Sciatic nerve (tissue), 2 donors: ENCODE data around the gene CABCOCO1. TPM values are rescaled to one million over a fixed set of nuclear protein-coding genes. Genes with fewer than 3 reads are reported as not detected.

Experiments used
- ATAC-seq: fragments of 200-7000 bp; cut with Tn5 transposase; one replicate; pipeline ENCODE4 v1.9.1; 2020; ENCODE audit warnings: mild to moderate bottlenecking, moderate library complexity
- DNase-seq: peaks from one replicate; pipeline ENCODE4 v3.0.0-alpha.2; 2020; ENCODE audit warnings: low spot score
- intact Hi-C: fragments of 100-400 bp; cut with DNase I; formaldehyde crosslinking; loops from one replicate; pipeline ENCODE4 v1.14.2; 2022
- total RNA-seq: library from RNA; stranded (reverse); fragmentation: NEBNext Ultra II Directional; extraction: Animal tissue kit (Norgen Biotek cat#: 25700); gene quantifications from one replicate; pipeline ENCODE4 v1.2.1, GENCODE V29; 2021
- donor health status: DM: no; HTN: no; CAD: no.
- donor health status: DM: no; HTN: no; CAD: no.

The CABCOCO1 gene, protein sequence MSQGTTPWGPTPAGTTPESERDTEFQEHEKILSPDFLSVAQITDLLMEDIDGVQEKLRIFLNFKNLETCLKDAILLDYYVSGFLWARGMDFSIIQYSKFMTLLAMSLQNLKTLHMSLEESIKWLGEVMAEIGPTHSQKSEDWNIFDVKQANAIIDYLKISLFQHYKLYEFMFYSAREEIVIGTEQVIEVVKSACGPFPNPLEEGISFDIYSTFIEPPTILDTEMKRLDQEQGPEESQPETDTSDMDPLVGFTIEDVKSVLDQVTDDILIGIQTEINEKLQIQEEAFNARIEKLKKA
- total RNA-seq: not detected

DNA sequence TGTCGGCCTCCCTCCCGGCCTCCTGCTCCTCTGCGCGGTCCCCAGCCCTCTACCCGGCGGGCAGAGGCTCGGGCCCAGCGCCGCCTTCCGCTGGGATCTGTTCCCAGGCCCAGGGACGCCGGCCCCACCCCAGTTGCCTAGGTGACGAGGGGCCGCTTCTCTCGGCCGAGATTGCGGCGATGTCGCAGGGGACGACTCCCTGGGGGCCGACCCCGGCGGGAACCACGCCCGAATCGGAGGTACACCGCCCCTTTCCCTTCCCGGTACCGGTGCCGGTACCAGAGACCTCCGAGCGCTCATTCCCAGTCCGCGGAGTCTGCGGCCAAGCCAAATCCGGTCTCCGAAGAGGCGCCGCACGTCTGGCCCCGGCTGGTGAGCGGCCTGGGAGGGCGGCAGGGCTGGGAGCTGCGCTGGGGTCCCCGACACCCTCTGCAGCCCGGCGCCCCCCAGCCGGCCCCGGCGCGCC lies at the start of gene CABCOCO1:
CABCOCO1 (plus strand) TSS at position 136 of the 466 bp plus-strand sequence; CDS start at position 180, 44 bp downstream.
- intact Hi-C loops: no loop called here
- ATAC-seq (peak; percentile 95), DNase-seq (peak; percentile 72)

DNA sequence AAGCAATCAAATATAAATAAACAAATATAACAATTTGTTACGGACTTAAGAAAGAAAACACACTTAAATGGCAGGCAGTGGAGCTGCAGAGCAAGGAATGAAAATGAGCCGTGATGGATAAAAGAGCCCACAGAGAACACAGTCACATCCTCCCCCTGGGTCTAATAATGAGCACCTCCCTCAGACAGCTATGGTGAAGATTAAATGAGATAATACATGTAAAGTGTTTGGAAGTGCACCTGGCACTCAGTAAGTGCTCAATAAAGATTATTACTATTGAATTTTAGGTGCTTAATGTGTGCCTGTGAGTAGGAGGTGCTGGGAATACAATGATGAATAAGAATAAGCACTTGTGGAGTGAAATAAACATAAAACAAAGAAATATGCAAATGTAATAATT lies 49.1 kb upstream of the CABCOCO1 start:
- DNase-seq (no peak), ATAC-seq (no peak)
- intact Hi-C loops: no loop called here

DNA sequence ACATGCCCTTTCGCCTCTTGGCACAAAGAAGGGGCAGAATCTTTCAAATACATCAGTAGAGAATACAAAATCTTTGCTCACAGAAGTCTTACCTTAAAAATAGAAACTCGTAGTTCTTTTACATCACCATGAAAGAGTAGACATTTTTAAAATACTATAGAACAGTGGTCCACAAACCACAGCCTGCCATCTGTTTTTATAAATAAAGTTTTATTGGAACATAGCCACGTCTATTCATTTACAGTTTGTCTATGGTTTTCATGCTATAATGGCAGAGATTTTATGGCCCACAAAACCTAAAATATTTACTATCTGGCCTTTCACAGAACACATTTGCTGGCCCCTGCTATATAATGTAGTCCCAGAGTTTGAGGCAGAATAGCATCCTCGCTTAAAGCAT lies 46.1 kb upstream of the CABCOCO1 start:
- DNase-seq (no peak), ATAC-seq (no peak)
- intact Hi-C loops: no loop called here

DNA sequence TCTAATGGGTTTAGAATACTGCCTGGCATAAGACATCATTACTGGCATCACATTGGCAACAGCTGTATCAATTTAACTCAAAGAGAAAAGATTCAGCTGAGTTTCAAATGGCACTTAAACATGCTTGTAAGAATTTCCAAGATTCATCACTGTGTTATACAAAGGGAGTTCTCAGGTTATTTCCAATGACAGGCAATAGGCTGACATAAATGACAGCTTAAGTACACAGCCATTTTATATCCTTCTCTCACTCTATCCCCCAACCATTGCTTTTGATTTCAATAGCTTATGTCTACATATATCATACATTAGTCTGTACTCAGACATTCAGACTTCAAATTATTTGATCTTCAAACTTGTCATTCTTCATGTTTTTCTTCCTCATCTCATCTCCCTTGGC lies 45.5 kb upstream of the CABCOCO1 start:
- intact Hi-C loops: no loop called here
- DNase-seq (no peak), ATAC-seq (no peak)

DNA sequence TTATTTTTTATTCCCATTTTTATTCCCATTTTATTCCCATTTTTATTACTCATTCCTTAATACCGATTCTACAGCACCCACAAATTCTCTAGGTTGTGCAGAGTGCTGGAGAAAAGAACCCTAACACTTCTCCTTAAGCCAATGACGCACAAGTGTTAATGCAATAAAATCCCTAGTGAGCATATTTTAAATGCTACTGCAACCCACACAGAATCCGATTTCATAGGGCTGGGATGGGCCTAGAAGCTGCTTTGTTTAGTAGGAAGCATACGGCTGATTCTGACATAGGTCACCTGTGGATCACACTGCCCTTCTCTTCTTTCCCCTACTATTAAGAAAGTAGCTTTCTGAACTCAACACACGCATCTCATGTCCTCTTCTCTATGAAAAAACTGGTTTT lies 45.1 kb upstream of the CABCOCO1 start:
- intact Hi-C loops: no loop called here

DNA sequence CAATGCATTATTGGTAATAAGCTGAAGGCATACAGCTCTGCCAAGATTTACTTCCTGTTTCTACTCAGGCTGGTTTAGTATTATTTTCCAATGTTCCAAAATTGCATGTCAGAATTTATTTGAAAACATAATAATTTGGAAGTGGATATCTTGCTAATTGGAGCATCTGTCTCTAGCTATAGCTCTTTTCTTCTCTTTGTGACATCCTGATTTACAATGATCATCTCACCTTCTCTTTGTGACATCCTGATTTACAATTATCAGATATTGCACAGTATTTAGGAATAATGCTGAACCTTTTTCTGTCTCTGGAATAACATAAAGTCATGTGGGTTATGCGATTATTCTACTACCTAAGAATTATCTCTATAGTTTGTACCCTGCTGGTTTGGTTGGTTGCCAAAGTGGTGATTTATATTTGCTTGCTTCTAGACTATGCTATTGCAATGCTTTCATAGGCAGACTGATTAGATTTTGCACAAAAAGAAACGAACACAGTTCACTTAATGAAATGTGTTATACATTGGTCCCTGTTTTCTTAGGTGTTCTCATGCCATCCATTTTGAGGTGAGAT lies 44.3 kb upstream of the CABCOCO1 start:
- no peak for ATAC-seq
- no peak for DNase-seq
- intact Hi-C loops: no loop called here

More for the DNA sequence above, 45.1 kb upstream of the CABCOCO1 start:
- DNase-seq (no peak), ATAC-seq (no peak)

DNA sequence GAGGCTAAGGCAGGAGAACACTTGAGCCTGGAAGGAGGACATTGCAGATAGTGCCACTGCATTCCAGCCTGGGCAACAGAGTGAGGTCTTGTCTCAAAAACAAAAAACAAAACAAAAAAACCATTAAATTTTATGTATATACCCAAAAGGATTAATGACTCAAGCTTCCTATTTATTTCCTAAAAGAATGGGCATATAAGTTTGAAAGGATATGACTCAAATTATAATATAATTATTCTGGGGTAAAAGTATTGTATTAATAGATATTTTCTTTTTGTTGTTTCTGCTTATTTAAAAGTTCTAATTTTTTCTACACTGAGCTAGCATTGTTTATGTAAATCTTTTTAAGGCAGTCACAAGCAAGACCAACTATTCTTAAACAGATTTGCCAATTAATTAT lies 42.2 kb upstream of the CABCOCO1 start:
- intact Hi-C loops: no loop called here
- DNase-seq: no peak
- no peak for ATAC-seq

DNA sequence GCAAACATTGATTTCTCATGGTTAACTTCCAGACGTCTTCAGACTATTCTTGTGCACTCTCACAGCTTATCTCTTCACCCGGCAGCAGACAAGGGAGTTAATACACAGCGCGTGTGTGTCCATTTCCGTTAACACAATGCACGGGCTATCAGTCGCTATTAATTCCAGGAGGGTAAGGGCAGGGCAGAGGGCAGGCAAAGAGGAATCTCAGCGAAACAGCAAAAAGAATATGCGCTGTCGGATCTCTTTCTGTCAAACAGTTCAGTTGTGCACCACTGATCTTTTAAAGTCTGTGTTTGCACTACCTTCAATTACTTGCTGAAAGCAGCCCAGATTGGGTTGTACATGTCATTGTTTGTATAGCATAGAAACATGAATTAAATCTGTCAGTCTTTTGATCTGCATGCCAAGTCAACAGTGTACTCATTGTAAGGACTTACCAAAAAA lies 41.1 kb upstream of the CABCOCO1 start:
- no peak for ATAC-seq

DNA sequence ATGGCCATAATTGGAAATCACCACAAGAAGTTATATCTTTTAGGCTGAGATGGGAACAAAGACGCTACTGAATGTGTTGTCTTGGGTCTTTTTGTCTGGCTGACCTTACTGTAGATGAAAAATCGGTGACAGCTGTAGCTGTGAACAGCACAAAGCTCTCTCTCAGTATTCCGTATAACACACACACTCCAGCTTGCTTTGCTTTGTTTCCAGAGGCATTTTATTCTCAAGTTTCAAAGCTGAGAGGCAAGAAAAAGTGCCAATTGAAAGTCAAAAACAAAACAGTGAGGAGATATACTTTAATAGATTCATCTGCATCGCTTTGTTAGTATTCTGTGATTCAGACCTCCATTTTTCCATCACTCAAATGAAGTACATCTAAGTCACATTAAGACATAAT lies 39.6 kb upstream of the CABCOCO1 start:
- ATAC-seq: no peak
- no peak for DNase-seq
- intact Hi-C loops: no loop called here

More for the DNA sequence above, 41.1 kb upstream of the CABCOCO1 start:
- no peak for DNase-seq
- intact Hi-C loops: no loop called here

DNA sequence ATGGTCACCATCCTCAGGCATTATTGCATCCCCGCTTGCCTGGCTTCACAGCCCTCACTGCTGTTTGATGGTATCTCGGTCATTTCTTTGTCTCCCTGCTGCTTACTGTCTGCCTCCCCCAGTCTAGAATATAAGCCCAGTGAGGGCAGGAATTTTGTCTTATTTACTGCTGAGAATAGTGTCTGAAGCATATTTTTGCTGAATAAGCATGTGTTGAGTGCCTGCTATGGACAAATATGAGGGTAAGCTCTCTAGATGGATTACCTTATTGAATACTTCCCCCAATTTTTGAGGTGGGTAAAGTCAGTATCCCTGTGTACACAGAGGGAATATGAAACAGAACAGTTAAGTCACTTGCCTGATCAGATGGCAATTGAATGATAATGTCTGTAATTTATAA lies 36.5 kb upstream of the CABCOCO1 start:
- ATAC-seq: no peak
- intact Hi-C loops: no loop called here
- DNase-seq: no peak

DNA sequence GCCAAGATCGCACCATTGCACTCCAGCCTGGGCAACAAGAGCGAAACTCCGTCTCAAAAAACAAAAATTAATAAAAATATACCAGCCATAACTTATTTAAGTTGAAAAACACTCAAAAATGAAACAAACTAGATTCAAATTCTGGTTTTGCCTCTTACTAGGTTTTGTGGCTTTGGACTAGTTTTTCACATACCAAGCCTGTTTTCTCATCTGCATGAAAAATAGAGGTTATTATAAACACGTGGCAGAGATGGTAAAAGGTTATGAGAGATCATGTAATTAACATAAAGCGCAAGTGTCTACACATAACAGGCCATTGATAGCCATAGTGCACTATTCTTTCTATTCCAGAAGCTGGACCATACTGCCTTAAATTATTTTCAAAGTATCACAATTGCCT lies 35.5 kb upstream of the CABCOCO1 start:
- intact Hi-C loops: no loop called here
- ATAC-seq: no peak
- DNase-seq: no peak

DNA sequence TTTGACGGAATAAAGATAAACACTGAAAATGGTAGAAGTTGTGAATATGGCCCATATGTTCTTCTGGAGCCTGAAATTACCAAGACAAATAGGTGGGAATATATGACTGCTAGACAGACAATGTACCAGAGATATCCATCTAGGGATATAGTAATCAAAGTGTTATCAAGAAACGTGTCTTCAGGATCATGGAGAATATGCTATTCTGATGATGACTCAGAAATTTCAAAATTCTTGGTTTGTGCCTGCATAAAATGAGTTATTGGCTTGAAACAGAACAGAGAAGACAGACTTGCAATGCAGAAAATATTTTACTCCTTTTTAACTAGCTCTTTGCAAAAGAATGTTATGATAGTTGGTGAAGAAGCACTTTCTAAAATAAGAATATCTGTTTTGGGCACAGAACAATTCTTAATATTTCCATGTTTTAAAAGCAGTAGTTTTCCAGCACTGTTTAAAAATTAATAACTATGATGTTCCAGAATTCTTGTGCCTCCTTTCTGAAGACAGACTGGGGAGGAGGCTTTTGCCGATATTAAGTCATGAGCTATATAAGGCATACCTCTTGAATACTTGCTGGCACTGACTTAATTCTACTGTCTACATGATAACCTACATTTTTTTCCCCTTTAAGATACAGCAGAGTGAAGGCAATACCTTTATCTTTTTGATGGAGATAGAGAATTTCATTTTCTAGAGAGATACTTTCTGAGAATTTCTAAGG lies 34.4 kb upstream of the CABCOCO1 start:
- ATAC-seq: peak; percentile 36
- DNase-seq: no peak
- intact Hi-C loops: no loop called here

DNA sequence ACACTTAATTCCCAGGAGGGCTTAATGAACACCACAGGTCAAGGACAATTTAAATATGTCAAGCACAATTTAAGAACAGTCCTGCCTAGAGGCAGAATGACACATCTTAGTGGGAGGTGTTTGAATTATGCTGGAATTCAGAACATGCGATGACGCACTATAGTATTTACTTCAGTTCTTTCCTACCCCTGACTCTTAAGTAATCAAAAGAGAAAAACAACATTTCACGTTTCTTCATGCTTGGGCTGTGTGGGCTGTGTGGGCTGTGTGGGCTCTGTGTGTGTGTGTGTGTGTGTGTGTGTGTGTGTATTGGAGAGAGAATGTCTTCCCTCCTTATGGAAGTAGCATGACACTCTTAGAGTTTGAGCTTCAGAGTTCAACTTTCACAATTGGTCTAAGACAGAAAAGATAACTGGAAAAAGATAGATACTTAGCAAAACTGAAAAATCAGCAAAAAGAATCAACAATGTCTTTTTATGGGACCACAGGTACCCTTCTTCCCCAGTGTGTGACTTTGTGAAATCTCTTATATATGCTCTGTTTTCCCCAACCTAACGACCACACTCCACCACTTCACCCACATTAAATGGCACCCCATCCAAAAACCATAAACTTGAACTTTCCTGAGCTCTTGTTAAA lies 33.7 kb upstream of the CABCOCO1 start:
- no peak for ATAC-seq
- intact Hi-C loops: no loop called here
- DNase-seq: no peak

DNA sequence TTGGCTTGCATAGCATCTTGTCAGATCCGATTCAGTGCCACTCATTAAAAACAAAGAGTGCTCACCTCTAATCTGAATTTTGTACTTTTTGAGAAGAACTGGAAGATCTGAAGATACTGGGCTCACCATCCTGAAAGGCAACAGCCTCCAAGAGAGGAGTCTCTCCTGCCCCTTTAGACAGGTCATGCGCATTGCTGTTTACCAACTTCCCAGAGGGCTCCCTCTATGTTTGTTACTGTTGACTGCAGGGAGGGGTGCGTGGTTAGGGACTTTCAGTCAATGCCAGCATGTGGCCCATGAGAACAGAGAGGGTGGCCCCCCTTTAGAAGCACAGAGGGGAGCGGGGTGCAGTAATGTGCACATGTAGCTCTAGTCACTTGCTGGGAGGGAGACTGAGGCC lies 33.2 kb upstream of the CABCOCO1 start:
- intact Hi-C loops: no loop called here
- no peak for DNase-seq
- no peak for ATAC-seq

DNA sequence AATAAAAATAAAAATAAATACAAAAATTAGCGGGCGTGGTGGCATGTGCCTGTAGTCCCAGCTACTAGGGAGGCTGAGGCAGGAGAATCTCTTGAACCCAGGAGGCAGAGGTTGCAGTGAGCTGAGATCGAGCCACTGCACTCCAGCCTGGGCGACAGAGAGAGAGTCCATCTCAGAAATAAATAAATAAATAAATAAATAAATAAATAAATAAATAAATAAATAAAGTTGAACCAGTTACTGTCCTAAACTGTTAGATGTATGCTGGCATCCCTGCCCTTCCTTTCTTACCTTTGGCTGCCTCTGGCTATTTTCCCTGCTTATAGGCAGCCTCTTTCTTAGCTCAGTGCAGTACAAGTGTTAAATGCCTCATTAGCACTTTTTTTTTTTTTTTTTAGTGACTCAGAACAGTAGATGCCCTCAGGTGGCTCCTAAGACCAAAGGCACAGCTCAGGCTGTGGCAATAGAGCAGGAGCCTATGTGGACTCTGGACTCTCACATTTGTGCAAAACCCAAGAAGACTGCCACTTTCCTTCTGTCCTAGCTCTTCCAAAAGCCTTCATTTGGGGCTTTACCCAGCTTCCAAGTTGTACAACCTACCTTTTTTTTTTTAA lies 30.6 kb upstream of the CABCOCO1 start:
- ATAC-seq (no peak), DNase-seq (no peak)
- intact Hi-C loops: no loop called here

DNA sequence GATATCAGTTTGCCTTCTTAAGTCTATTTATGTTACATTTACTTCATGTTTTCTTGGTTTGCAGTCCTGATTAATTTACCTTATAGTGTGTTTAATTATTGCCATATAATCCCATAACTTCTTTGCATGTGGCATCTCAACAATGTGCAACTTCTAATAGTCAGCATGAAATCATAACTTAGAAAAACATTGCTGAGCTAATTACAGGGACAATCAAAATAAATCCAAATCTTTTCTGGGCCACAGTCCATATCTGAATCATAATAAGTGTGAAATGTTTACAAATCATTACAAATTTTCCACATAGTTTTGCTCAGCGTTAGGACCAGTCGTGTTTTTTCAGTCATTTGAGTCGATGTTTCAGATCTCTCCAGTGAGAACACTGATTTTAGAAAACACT lies 29.1 kb upstream of the CABCOCO1 start:
- DNase-seq (no peak), ATAC-seq (no peak)
- intact Hi-C loops: no loop called here

DNA sequence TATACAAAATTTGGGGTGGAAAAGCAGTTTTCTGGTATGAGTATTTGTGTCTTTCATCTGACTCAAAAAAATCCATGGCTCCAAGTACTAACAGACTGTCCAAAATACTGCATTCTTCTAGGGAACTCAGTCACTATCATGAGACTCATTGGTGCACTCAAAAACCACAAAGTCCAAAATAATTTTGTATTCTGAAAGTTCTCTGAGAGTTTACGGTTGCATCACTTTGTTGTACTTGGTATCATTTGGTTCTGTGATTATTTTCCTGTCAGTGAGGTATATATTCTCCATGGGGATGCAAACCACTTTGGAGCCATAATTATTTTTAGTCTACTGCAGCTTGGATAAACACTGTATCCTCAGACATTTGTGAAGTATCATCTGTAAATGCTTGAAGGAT lies 28.0 kb upstream of the CABCOCO1 start:
- intact Hi-C loops: no loop called here
- ATAC-seq (peak; percentile 91), DNase-seq (no peak)

DNA sequence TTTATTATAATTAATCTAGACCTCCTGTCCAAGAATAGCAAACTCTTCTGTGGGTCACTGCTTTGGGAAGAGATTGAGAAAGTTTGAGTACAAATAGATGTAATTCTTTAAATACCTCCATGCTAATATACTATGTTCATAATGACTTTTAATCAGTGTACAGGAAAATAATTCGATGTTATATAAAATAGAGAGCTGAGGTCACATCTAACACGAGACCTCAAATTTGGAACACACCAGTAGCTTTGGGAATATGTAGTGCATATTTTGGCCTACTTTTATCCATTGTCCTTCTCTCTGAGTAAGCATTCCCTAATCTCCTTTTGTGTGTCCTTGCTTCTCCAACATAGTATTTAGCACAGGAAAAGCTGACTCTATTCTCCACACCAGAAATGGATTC lies 27.3 kb upstream of the CABCOCO1 start:
- DNase-seq (no peak), ATAC-seq (no peak)
- intact Hi-C loops: no loop called here

DNA sequence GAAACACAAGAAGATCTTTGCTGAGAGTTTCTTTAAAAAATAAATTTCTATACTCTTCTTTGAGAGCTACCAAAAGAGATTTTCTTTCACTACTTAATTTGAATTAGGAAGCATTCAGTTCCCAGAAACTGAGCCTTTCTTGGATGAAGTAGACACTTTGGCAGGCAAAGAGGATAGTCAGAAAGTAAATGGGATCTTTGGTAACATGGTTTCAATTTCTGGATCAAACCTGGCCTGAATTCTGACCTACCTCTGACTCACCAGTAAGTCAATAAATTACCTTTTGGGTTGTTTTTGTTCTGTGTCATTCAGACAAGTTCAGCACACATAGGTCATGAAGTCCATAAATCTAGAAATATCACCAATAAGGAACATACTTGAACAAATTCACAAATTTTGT lies 26.8 kb upstream of the CABCOCO1 start:
- DNase-seq (no peak), ATAC-seq (peak; percentile 50)
- intact Hi-C loops: no loop called here
